A549 (cell line): Measurements from ENCODE around the gene MERTK. TPM values are rescaled to one million over a fixed set of nuclear protein-coding genes. Genes with fewer than 3 reads are reported as not detected.

Experiments
- ATAC-seq, 2 experiments: fragments of 200-7000 bp in 1 of 2; fragments of >200 bp in 1 of 2; cut with Nextera tagmentation in 1 of 2; cut with Tn5 transposase in 1 of 2; 3 replicates each; pipeline versions ENCODE4 v1.8.0 to v1.9.1; 2018 to 2020; ENCODE audit warnings: mild to moderate bottlenecking in 1 of 2, moderate library complexity in 1 of 2
- CTCF ChIA-PET: fragments of 300-600 bp; sonication (Branson Sonifier 250); formaldehyde crosslinking; extraction: SDS; loops from one replicate; lab custom pipeline; 2021; ENCODE audit warnings: antibody characterized with exemption, inconsistent platforms; lab: Yijun Ruan, JAX
- POLR2A ChIA-PET: fragments of 350-600 bp; formaldehyde crosslinking; extraction: SDS; loops from one replicate; lab custom pipeline; 2021; ENCODE audit warnings: antibody characterized with exemption, inconsistent platforms; lab: Yijun Ruan, JAX
- DNase-seq, 2 experiments: peaks; one replicate each; pipeline versions ENCODE4 v3.0.0 to v3.0.0-alpha.2; 2011 to 2016; ENCODE audit warnings: low read depth in 1 of 2, low spot score in 1 of 2
- FAIRE-seq: peaks from 2 replicates; lab custom pipeline; 2011; peaks lifted over from hg19 to GRCh38; lab: Jason Lieb, UNC
- H3K27ac ChIP-seq, 2 experiments: fragments of >200 bp; sonication (Bioruptor Twin); formaldehyde crosslinking; 3 replicates each; pipeline ENCODE4 v1.5.1; 2016 to 2017
- H3K4me1 ChIP-seq: fragments of >200 bp; sonication (Bioruptor Twin); formaldehyde crosslinking; 3 replicates; pipeline ENCODE4 v1.6.1; 2016
- H3K4me2 ChIP-seq: fragments of >200 bp; sonication (Bioruptor Twin); formaldehyde crosslinking; 3 replicates; pipeline ENCODE4 v1.6.1; 2016
- H3K4me3 ChIP-seq: fragments of >200 bp; sonication (Bioruptor Twin); formaldehyde crosslinking; 3 replicates; pipeline ENCODE4 v1.5.1; 2016
- H3K9me3 ChIP-seq: fragments of >200 bp; sonication (Bioruptor Twin); formaldehyde crosslinking; 3 replicates; pipeline ENCODE4 v1.6.1; 2016
- ATOH8 ChIP-seq: fragments of 250-450 bp; sonication (Bioruptor Pico); IDR thresholded peaks from 2 replicates; pipeline ENCODE4 v1.5.0; 2020; ENCODE audit warnings: low read depth, mild to moderate bottlenecking, moderate library complexity
- CBX2 ChIP-seq: fragments of 200-600 bp; sonication (generic); IDR thresholded peaks from 2 replicates; pipeline ENCODE4 v1.6.1; 2016; ENCODE audit warnings: low read depth, mild to moderate bottlenecking, borderline replicate concordance
- CBX8 ChIP-seq: fragments of 200-600 bp; sonication (generic); IDR thresholded peaks from 2 replicates; pipeline ENCODE4 v1.6.1; 2016
- CEBPB ChIP-seq, 2 experiments: fragments of >200 bp in 1 of 2; sonication (Bioruptor Twin) in 1 of 2; formaldehyde crosslinking in 1 of 2; IDR thresholded peaks; 2 replicates each; pipeline ENCODE4 v1.6.1; 2012 to 2016
- CHD4 ChIP-seq: fragments of 200-600 bp; sonication (generic); IDR thresholded peaks from 2 replicates; pipeline ENCODE4 v1.6.1; 2016; ENCODE audit warnings: antibody characterized with exemption, mild to moderate bottlenecking, borderline replicate concordance
- EHF ChIP-seq: fragments of 250-450 bp; sonication (Bioruptor Pico); IDR thresholded peaks from 2 replicates; pipeline ENCODE4 v1.5.0; 2020; ENCODE audit warnings: mild to moderate bottlenecking
- ELK1 ChIP-seq: fragments of 150-350 bp; IDR thresholded peaks from 2 replicates; pipeline ENCODE4 v1.6.1; 2014; ENCODE audit warnings: low read depth, mild to moderate bottlenecking, low read length
- FOSB ChIP-seq: fragments of 250-450 bp; sonication (Bioruptor Pico); IDR thresholded peaks from 2 replicates; pipeline ENCODE4 v1.5.0; 2020; ENCODE audit warnings: mild to moderate bottlenecking, moderate library complexity
- FOSL2 ChIP-seq, 2 experiments: fragments of 450-650 bp in 1 of 2; fragments of >200 bp in 1 of 2; sonication (Bioruptor Twin) in 1 of 2; formaldehyde crosslinking; IDR thresholded peaks; 2 replicates each; pipeline versions ENCODE4 v1.5.0 to v1.6.1; 2016 to 2020; ENCODE audit warnings: mild to moderate bottlenecking in 1 of 2, moderate library complexity in 1 of 2
- GATA3 ChIP-seq: IDR thresholded peaks from 2 replicates; pipeline ENCODE4 v1.6.1; 2012; ENCODE audit warnings: borderline replicate concordance
- HMGXB4 ChIP-seq: fragments of 250-450 bp; sonication (Bioruptor Pico); IDR thresholded peaks from 2 replicates; pipeline ENCODE4 v1.5.0; 2021; ENCODE audit warnings: mild to moderate bottlenecking, moderate library complexity, borderline replicate concordance
- HOXB13 ChIP-seq: fragments of 250-450 bp; sonication (Bioruptor Pico); IDR thresholded peaks from 2 replicates; pipeline ENCODE4 v1.5.0; 2020; ENCODE audit warnings: low read depth, mild to moderate bottlenecking, moderate library complexity
- HOXB5 ChIP-seq: fragments of 250-450 bp; sonication (Bioruptor Pico); IDR thresholded peaks from 2 replicates; pipeline ENCODE4 v1.5.0; 2020; ENCODE audit warnings: mild to moderate bottlenecking, moderate library complexity
- JUNB ChIP-seq: fragments of >200 bp; sonication (Bioruptor Twin); formaldehyde crosslinking; IDR thresholded peaks from 2 replicates; pipeline ENCODE4 v1.6.1; 2016
- MAX ChIP-seq: IDR thresholded peaks from 2 replicates; pipeline ENCODE4 v1.6.1; 2012
- NFE2L2 ChIP-seq: fragments of 150-350 bp; conservative IDR thresholded peaks from 2 replicates; pipeline ENCODE4 v1.6.1; 2014; ENCODE audit warnings: low read length
- NPAS2 ChIP-seq: fragments of 250-450 bp; sonication (Bioruptor Pico); IDR thresholded peaks from 2 replicates; pipeline ENCODE4 v1.8.0; 2022; ENCODE audit warnings: mild to moderate bottlenecking, moderate library complexity, borderline replicate concordance
- PBX3 ChIP-seq: IDR thresholded peaks from 2 replicates; pipeline ENCODE4 v1.6.1; 2012
- POLR2A ChIP-seq: IDR thresholded peaks from 2 replicates; pipeline ENCODE4 v1.6.1; 2012; ENCODE audit warnings: mild to moderate bottlenecking, low read length
- SMC3 ChIP-seq: fragments of >200 bp; sonication (Bioruptor Twin); formaldehyde crosslinking; IDR thresholded peaks from 3 replicates; pipeline ENCODE4 v1.6.1; 2018; ENCODE audit warnings: inconsistent platforms
- USF2 ChIP-seq: fragments of 450-650 bp; IDR thresholded peaks from 2 replicates; pipeline ENCODE4 v1.6.1; 2014; ENCODE audit warnings: antibody characterized with exemption
- ZNF302 ChIP-seq: fragments of 250-450 bp; sonication (Bioruptor Pico); IDR thresholded peaks from 2 replicates; pipeline ENCODE4 v1.9.0; 2021; ENCODE audit warnings: inconsistent platforms, mild to moderate bottlenecking, moderate library complexity
- WGBS: methylation state at CpG from one replicate; pipeline ENCODE4 v1.1.6; 2017; ENCODE audit errors: missing lambda C conversion rate; 5-methylcytosine and 5-hydroxymethylcytosine counted together
- polyA plus RNA-seq, 4 experiments: library from polyadenylated mRNA; depleted of rRNA in 3 of 4; stranded (reverse); fragments of >200 nt; fragmentation: RNase III in 1 of 4; extraction: RNeasy Plus Mini Kit Qiagen cat#74134 plus additional on column Dnase treatment in 1 of 4; gene quantifications; 2 replicates in 3 of 4; 3 replicates in 1 of 4; pipeline ENCODE4 v1.2.3, GENCODE V29; 2011 to 2017

MERTK gene
- polyA plus RNA-seq, 2 of the 4 experiments (the other 2 are of a cell fraction), result 1.4 to 4.0 TPM

GRCh38 chr2:112073875-112074274 is 175.5 kb downstream of the MERTK start (continued):
- TF ChIP-seq PBX3 (no peak), USF2 (no peak)
- TF ChIP-seq, all 56 proteins: peak for 0

- FAIRE-seq (no peak), DNase-seq (no peak), ATAC-seq (no peak)
- ChIA-PET POLR2A (no interaction called here), CTCF (interaction anchor here (1.8 kb wide), 1 partner anchor 13 kb away, joined by 5 read pairs; no protein-coding TSS in a partner anchor)
- H3K4me2 ChIP-seq, result no peak overlapping the region; the same call in 2 of the 3 replicates
- H3K27ac ChIP-seq, result no peak overlapping the region
- WGBS, result 83% methylated on average over 1 of the region's 1 CpG
- no peak overlapping the region for H3K4me3 ChIP-seq
- TF ChIP-seq POLR2A, result no peak
- no peak for TF ChIP-seq HOXB13 (CRISPR knock-in tag)
- TF ChIP-seq CBX2, result no peak
- no peak for TF ChIP-seq NFE2L2
- no peak for TF ChIP-seq MAX
- no peak for TF ChIP-seq CEBPB (IDR thresholded peaks at IDR 0.05)
- TF ChIP-seq ZNF302 (CRISPR knock-in tag), result no peak
- TF ChIP-seq ATOH8, result no peak
- TF ChIP-seq USF2, result no peak
- no peak for TF ChIP-seq FOSB (CRISPR knock-in tag)
- no peak for TF ChIP-seq FOSL2 (IDR thresholded peaks at IDR 0.05)
- TF ChIP-seq FOSL2 (CRISPR knock-in tag; IDR thresholded peaks at IDR 0.05), result no peak
- TF ChIP-seq CBX8, result no peak
- no peak for TF ChIP-seq NPAS2 (CRISPR knock-in tag)
- no peak for TF ChIP-seq EHF
- TF ChIP-seq ELK1, result no peak
- TF ChIP-seq SMC3, result no peak
- no peak for TF ChIP-seq JUNB
- TF ChIP-seq GATA3, result no peak
- no peaks in the 10 kb centered on the region for H3K9me3 ChIP-seq
- H3K4me1 ChIP-seq, result peaks cover 24% of the 10 kb centered on the region
These were observed 176.1 kb downstream of the MERTK start for GRCh38 chr2:112074506-112074905.

- H3K9me3 ChIP-seq, result no peaks in the 10 kb centered on the region
- no peak for TF ChIP-seq HMGXB4 (CRISPR knock-in tag)
- TF ChIP-seq FOSL2 (IDR thresholded peaks at IDR 0.05), result no peak
- TF ChIP-seq FOSL2 (CRISPR knock-in tag; IDR thresholded peaks at IDR 0.05), result 0 out of 2 replicates have a peak, but pooled peaks have one; percentile 26
- no peak for TF ChIP-seq HOXB5
- TF ChIP-seq CHD4, result no peak
- FAIRE-seq, result no peak
- CTCF ChIA-PET, result interaction anchor here (1.3 to 1.4 kb wide), 2 partner anchors 13 to 188 kb away, joined by 3 read pairs; no protein-coding TSS in a partner anchor
- peak in 1 of 2 experiments; percentile 20 for DNase-seq
- POLR2A ChIA-PET, result interaction anchor here (1.3 kb wide), 1 partner anchor 21 kb away, joined by 6 read pairs; the partner anchor contains the start of gene TMEM87B
- H3K4me1 ChIP-seq, result peaks cover 24% of the 10 kb centered on the region
- no peak overlapping the region for H3K4me3 ChIP-seq
- peak; percentile 43 to 62; a peak in 3 of 6 replicates for ATAC-seq
- 36% methylated on average over 8 of the region's 8 CpGs for WGBS
- peak overlapping the region; percentile 30 to 60; a peak in 4 of 6 replicates for H3K27ac ChIP-seq
- H3K4me2 ChIP-seq, result peak overlapping the region; percentile 60
These were observed 177.3 kb downstream of the MERTK start for GRCh38 chr2:112075490-112076260.
